HepG2 (cell line): ENCODE data around the gene EI24. TPM values are rescaled to one million over a fixed set of nuclear protein-coding genes. Genes with fewer than 3 reads are reported as not detected.
A peak's percentile ranks its signal among the peaks of the same experiment; 100 is the strongest.

Experiments used
- ATAC-seq: fragments of 200-7000 bp; cut with Tn5 transposase; 3 replicates; pipeline ENCODE4 v1.9.1; 2020; ENCODE audit warnings: mild to moderate bottlenecking, moderate library complexity
- BruUV-seq: library from RNA; stranded (reverse); fragments of 400-500 nt; replicated peaks from 2 replicates; lab custom pipeline; 2021; lab: Mats Ljungman, UMichigan
- CTCF ChIA-PET: fragments of 300-600 bp; formaldehyde crosslinking; extraction: SDS; loops from one replicate; lab custom pipeline; 2021; ENCODE audit warnings: low total read pairs, inconsistent platforms, low intra/inter-chr PET ratio; lab: Yijun Ruan, JAX
- POLR2A ChIA-PET: fragments of 350-600 bp; sonication (Branson Sonifier 250); formaldehyde crosslinking; loops from one replicate; lab custom pipeline; 2020; ENCODE audit warnings: antibody characterized with exemption, inconsistent platforms; lab: Yijun Ruan, JAX
- DNase-seq: peaks from one replicate; pipeline ENCODE4 v3.0.0-alpha.2; 2015; ENCODE audit warnings: low spot score
- FAIRE-seq: peaks from 3 replicates; lab custom pipeline; 2011; peaks lifted over from hg19 to GRCh38; lab: Jason Lieb, UNC
- H2AFZ ChIP-seq: one replicate; pipeline ENCODE4 v1.6.1; 2011; ENCODE audit warnings: low read length, inconsistent platforms
- H3K27ac ChIP-seq: fragments of 300-600 bp; 3 replicates; pipeline ENCODE4 v1.8.0; 2011; ENCODE audit warnings: mixed run types, mild to moderate bottlenecking, mixed read lengths, low read length, inconsistent platforms; ENCODE audit not compliant: insufficient read depth; ENCODE audit errors: extremely low read length
- H3K27me3 ChIP-seq, 2 experiments: fragments of 200-600 bp in 1 of 2; 2 replicates in 1 of 2; 3 replicates in 1 of 2; pipeline versions ENCODE4 v1.6.0 to v1.8.0; 2011; ENCODE audit warnings: low read length in 2 of 2, mild to moderate bottlenecking in 2 of 2, moderate library complexity in 2 of 2, inconsistent platforms in 1 of 2; ENCODE audit not compliant: insufficient read depth in 2 of 2, control insufficient read depth in 1 of 2
- H3K36me3 ChIP-seq, 2 experiments: fragments of 200-600 bp in 1 of 2; replicated peaks in 1 of 2; 2 replicates in 1 of 2; 3 replicates in 1 of 2; pipeline versions ENCODE4 v1.5.1 to v1.8.0; 2011; ENCODE audit warnings: low read length in 2 of 2, inconsistent platforms in 1 of 2; ENCODE audit not compliant: insufficient read depth in 2 of 2, control insufficient read depth in 1 of 2
- H3K4me1 ChIP-seq: 2 replicates; pipeline ENCODE4 v1.5.1; 2012; ENCODE audit warnings: low read length, inconsistent platforms; ENCODE audit not compliant: insufficient read depth
- H3K4me2 ChIP-seq: 2 replicates; pipeline ENCODE4 v1.6.0; 2011; ENCODE audit warnings: low read depth, low read length, inconsistent platforms
- H3K4me3 ChIP-seq, 3 experiments: fragments of 200-600 bp in 1 of 3; sonication (generic), shearing (Covaris generic) in 1 of 3; replicated peaks in 1 of 3; 2 replicates each; pipeline ENCODE4 v1.5.1; 2011 to 2016; ENCODE audit warnings: low read length in 3 of 3, inconsistent platforms in 2 of 3, low read depth in 2 of 3, mild to moderate bottlenecking in 2 of 3, control low read depth in 1 of 3, mixed read lengths in 1 of 3; ENCODE audit not compliant: insufficient read depth in 1 of 3
- H3K79me2 ChIP-seq: one replicate; pipeline ENCODE4 v1.6.1; 2011; ENCODE audit warnings: low read length, inconsistent platforms; ENCODE audit not compliant: insufficient read depth
- H3K9ac ChIP-seq: 2 replicates; pipeline ENCODE4 v1.6.0; 2011; ENCODE audit warnings: mild to moderate bottlenecking, low read depth, low read length, inconsistent platforms; ENCODE audit not compliant: insufficient read depth
- H3K9me3 ChIP-seq: 2 replicates; pipeline ENCODE4 v1.5.1; 2012; ENCODE audit warnings: mild to moderate bottlenecking, low read length
- H4K20me1 ChIP-seq: 2 replicates; pipeline ENCODE4 v1.6.0; 2011; ENCODE audit warnings: inconsistent platforms, mild to moderate bottlenecking, low read length, moderate library complexity; ENCODE audit not compliant: insufficient read depth
- E2F5 ChIP-seq: sonication (generic); formaldehyde crosslinking; conservative IDR thresholded peaks from 2 replicates; pipeline ENCODE4 v1.4.0; 2020; ENCODE audit warnings: missing genetic modification reagents
- GATA4 ChIP-seq: sonication (generic); IDR thresholded peaks from 2 replicates; pipeline ENCODE4 v1.6.1; 2016; ENCODE audit warnings: antibody characterized with exemption, low read depth, borderline replicate concordance
- MAFF ChIP-seq: IDR thresholded peaks from 2 replicates; pipeline ENCODE4 v1.6.1; 2011; ENCODE audit warnings: low read depth, low read length, improper control_type of control experiment
- MAFK ChIP-seq, 2 experiments: IDR thresholded peaks in 1 of 2; conservative IDR thresholded peaks in 1 of 2; 2 replicates each; pipeline ENCODE4 v1.6.1; 2011; ENCODE audit warnings: improper control_type of control experiment in 2 of 2, low read length in 2 of 2
- PRDM15 ChIP-seq: sonication (generic); formaldehyde crosslinking; IDR thresholded peaks from 2 replicates; pipeline ENCODE4 v1.4.0; 2020; ENCODE audit warnings: missing genetic modification reagents
- RERE ChIP-seq: IDR thresholded peaks from 2 replicates; pipeline ENCODE4 v1.6.1; 2016; ENCODE audit warnings: low read depth, missing genetic modification reagents, missing compliant biosample characterization
- RXRB ChIP-seq: IDR thresholded peaks from 2 replicates; pipeline ENCODE4 v1.6.1; 2016; ENCODE audit warnings: borderline replicate concordance, missing genetic modification reagents, missing compliant biosample characterization
- ZSCAN31 ChIP-seq: sonication (generic); formaldehyde crosslinking; IDR thresholded peaks from 2 replicates; pipeline ENCODE4 v1.5.0; 2020; ENCODE audit warnings: low read depth, mild to moderate bottlenecking, missing genetic modification reagents
- WGBS: methylation state at CpG from one replicate; pipeline ENCODE4 v1.1.6; 2017; ENCODE audit warnings: low lambda C conversion rate; 5-methylcytosine and 5-hydroxymethylcytosine counted together
- in situ Hi-C: cut with HindIII; loops from 2 replicates; pipeline ENCODE4 v1.10.0; 2017; ENCODE audit warnings: low pct_unique_long_range_greater_than_20kb; ENCODE audit not compliant: extremely low pct_ligation_motif_present
- intact Hi-C: fragments of 100-400 bp; cut with micrococcal nuclease; formaldehyde crosslinking; loops from one replicate; pipeline ENCODE4 v1.10.0; 2022; ENCODE audit not compliant: unreplicated experiment
- polyA plus RNA-seq, 8 experiments: library from polyadenylated mRNA; depleted of rRNA in 3 of 8; stranded (reverse) in 7 of 8; unstranded in 1 of 8; fragments of >200 nt; fragmentation: Illumina TruSeq in 4 of 8; extraction: Trizol in 4 of 8; gene quantifications; 2 replicates each; pipeline versions ENCODE4 v1.2.1 to v1.2.3, GENCODE V29; 2011 to 2016; ENCODE audit warnings: low read depth in 4 of 8, missing spikeins in 1 of 8, mixed read lengths in 1 of 8; ENCODE audit not compliant: insufficient read depth in 1 of 8
- total RNA-seq, 5 experiments: library from RNA; depleted of rRNA; stranded (reverse); fragments of >200 nt; fragmentation: Illumina TruSeq; extraction: Trizol; gene quantifications; 2 replicates each; pipeline ENCODE4 v1.2.3, GENCODE V29; 2016; ENCODE audit warnings: low read depth in 1 of 5

Gene EI24
- total and polyA plus RNA-seq, 2 of the 13 experiments (the other 11 are each of a cell fraction or from before 2014, with no cell fraction given), result 84.7 to 126 TPM

- TF ChIP-seq PRDM15 (CRISPR knock-in tag) (no peak), E2F5 (CRISPR knock-in tag) (no peak), ZSCAN31 (CRISPR knock-in tag) (no peak)
These were observed 17.3 kb downstream of the EI24 start (continued) for GRCh38 chr11:125586623-125587022.

- CTCF ChIA-PET, result no interaction called here
- H3K27me3 ChIP-seq, result no peaks in the 10 kb centered on the region; a peak in 1 of 5 replicates
- in situ Hi-C loops (no loop called here), intact Hi-C loops (no loop called here)
- FAIRE-seq (no peak), ATAC-seq (no peak), DNase-seq (no peak)
- H3K4me2 ChIP-seq, result no peak overlapping the region
- TF ChIP-seq MAFF, result peak; percentile 37
- no peak for TF ChIP-seq RXRB (CRISPR knock-in tag)
- peak; percentile 43 to 70 for TF ChIP-seq MAFK (conservative IDR thresholded peaks at IDR 0.05 in 1 of 2, IDR thresholded peaks at IDR 0.05 in 1 of 2; ENCODE audit: low read length in 2 of 2)
- no peak for TF ChIP-seq GATA4
- TF ChIP-seq RERE (CRISPR knock-in tag), result no peak
- H3K27ac ChIP-seq, result no peak overlapping the region
- H3K4me3 ChIP-seq, result no peak overlapping the region
- H3K4me1 ChIP-seq, result peaks cover 10% of the 10 kb centered on the region; the same call in 1 of the 2 replicates
- peaks cover 8% of the 10 kb centered on the region for H3K79me2 ChIP-seq
- H3K36me3 ChIP-seq, result peaks cover 0 to 14% of the 10 kb centered on the region in 2 experiments; a peak in 4 of 5 replicates
- BruUV-seq, result no TSS peak
- H3K9ac ChIP-seq, result no peak overlapping the region
- H3K9me3 ChIP-seq, result no peaks in the 10 kb centered on the region
- no peaks in the 10 kb centered on the region for H4K20me1 ChIP-seq
- POLR2A ChIA-PET, result interaction anchor here (1.2 kb wide), 1 partner anchor 12 kb away, joined by 4 read pairs; no protein-coding TSS in a partner anchor
- 94% methylated on average over 1 of the region's 1 CpG for WGBS
- H2AFZ ChIP-seq, result no peak overlapping the region
These were observed 18.2 kb downstream of the EI24 start for GRCh38 chr11:125587480-125587879.
